DMS153 (cell line): ENCODE results near the gene DAPK2.
"Not testable (repeated sequence)": the region's sequence is repeated elsewhere in the genome, so short reads cannot be mapped to it uniquely, and the experiment has no call there.

Experiments
- DNase-seq: peaks from one replicate; lab custom pipeline; 2025; lab: John Stamatoyannopoulos, UW

Gene DAPK2

DNA sequence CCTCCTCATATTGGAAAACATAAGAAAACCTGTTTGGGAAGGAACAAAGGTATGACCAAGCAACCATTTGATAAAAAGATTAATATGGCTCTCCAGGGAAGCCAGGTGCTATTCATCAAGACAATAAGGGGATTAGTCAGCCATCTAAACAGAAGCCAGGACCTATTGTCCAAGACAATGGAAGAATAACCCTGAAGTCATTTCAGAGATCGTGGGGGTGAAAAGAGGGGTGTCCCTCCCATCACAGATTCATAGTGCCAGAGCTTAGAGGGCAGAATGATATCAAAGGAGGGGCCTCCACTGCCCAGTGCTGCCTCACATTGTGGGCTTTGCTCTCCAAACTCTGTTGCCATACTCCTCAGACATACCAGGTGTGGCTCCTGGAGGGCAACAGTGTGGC lies 73.5 kb downstream of the DAPK2 start:
- peak; percentile 9 for DNase-seq

DNA sequence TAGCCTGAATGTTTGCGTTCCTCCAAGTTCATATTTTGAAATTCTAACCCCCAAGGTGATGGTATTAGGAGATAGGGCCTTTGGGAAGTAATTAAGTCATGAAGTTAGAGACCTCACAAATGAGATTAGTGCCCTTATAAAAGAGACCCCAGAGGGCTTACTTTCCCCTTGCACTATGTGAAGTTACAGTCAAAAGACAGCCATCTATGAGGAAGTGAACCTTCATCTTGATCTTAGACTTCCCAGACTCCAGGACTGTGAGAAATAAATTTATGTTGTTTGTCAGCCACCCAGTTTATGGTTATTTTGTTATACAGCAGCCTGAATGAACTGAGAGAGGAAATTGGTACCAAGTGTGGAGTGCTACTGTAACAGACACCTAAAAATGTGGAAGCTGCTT lies 74.4 kb downstream of the DAPK2 start:
- DNase-seq: no peak

DNA sequence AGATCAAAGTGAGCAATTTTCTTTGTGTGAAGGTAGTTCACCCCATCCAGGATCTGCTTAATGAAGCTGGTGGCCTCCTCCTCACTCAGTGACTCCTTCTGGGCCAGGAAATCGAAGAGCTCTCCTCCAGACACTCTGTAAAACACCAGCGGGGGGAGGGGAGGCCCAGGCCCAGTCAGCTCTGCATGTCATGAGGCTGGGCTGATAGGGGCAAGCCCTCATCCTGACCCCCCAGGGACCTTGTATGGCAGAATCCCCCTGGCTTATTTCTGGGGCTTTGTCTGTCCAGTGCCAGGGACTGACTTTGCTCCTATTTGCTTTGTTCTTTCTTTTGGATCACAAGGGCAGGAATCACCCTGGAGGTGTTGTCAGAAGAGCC lies 74.9 kb downstream of the DAPK2 start:
- DNase-seq: no peak

DNA sequence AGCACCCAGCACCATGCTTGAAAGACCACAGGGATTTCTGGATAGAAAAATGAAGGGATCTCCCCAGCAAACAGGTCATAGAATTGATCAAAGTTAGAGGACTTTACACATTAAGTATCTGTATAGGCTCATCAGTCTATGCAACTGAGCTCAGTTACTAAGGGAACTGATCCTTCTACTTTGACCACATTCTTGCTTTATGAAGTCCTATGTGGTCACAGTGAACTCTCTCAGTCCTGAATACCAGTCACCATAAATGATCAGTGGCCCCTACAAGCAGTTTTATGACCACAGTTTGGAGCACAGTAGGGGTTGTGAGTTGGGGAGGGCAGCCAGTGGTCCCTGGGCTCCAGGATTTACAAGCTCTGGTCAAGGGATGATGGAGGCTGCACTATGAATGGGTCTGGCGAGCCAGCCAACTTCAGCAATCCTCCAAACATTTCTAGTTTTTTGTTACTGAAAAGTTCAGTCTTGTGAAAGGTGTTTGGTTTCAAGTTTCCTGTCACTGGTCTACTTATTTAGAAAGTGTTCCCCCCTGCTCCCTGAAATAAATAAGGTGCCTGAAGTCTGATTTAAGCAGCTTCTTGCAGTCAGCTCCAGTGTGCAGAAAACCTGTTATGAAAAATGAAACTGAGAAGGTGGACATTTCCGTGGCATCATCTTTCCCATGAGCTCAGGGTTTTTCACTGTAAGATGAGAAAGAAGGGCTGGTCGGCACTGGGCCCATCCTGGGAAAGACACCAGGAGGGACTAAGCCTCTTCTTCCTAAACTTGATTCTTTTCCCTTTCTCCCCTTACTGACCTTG lies 75.5 kb downstream of the DAPK2 start:
- no peak for DNase-seq

DNA sequence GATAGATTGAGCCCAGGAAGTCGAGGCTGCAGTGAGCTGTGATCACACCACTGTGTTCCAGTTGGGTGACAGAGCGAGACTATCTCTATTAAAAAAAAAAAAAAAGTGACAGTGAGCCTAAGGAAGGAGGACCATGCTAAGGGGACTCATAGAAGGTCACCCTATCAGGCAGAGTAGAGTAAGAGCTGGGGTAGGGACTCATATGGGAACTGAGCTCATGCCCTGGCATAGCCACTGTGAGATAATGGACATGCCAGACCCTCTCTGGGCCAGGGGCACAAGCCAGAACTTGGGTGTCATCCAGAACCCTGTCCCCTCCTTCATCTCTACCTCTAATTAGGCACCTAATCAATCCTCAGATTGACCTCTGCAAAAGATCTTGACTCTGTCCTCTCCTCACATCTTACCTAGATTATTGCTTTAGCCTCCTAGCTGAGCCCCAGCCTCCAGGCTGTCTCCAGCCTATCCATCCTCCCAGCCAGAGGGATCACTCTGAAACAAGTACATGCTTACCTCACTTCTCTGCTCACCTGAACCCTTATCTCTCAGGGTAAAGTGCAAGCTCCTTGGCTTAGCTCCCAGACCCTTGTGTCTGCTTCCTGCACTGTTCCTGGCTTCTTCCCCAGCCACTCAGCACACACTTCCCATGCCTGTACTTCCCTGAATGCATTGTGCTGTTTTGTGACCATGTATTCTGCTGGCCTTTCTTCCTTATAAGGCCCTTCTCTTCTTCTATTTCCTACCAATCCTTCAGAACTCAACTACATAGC lies 76.4 kb downstream of the DAPK2 start:
- DNase-seq: peak; percentile 11

DNA sequence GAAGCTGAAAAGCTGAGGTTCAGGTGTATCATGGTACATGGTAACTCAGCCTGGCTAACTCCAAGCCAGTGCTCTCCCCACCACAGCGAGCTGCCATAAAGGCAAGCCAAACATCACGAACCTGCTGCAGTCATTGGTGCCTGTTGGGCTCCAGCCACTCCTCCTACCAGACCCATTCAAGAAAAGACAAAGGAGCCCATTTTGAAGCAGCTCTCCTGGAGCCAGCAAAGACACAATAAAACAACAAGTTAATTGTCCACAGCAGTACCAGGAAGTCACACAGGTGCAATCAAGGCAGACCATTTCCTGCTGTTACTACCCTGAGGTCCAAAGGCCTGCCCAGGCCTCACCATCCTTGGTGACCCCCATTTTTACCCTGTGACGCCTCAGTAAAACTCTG lies 77.6 kb downstream of the DAPK2 start:
- DNase-seq: peak; percentile 48

DNA sequence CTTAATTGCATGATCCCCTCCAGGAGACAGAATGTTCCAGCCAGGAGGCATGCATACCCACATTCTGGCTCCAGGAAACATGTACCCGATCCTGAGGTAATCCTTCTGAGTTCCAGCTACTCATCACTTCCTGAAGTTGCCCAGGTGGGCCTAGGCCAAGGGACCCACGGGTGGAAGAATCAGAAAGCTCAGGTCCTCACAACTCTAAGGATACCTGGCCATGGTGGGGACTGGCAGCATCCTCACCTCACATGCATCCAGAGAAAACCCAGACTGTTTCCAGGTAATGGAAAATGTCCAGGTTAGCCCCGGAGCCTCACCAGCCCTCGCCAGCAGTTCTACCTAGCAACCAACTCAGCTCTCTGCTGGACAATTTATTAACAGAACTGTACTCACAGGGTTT lies 78.2 kb downstream of the DAPK2 start:
- DNase-seq: no peak

DNA sequence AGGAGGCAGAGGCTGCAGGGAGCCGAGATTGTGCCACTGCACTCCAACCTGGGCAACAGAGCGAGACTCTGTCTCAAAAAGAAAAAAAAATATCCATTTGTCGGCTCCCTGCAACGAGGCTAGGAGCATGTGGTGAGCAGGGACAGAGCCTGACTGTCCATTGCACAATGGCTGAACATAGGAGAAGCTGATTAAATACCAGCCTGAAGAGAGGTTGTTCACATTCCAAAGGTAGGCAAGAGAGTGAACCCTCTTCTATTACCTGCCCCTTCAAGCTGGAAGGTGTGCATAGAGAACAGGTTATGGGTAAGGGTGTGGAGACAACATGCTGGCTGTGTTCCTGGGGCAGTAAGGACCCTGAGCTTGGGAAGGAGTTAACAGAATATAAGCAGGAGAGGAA lies 78.7 kb downstream of the DAPK2 start:
- no peak for DNase-seq

DNA sequence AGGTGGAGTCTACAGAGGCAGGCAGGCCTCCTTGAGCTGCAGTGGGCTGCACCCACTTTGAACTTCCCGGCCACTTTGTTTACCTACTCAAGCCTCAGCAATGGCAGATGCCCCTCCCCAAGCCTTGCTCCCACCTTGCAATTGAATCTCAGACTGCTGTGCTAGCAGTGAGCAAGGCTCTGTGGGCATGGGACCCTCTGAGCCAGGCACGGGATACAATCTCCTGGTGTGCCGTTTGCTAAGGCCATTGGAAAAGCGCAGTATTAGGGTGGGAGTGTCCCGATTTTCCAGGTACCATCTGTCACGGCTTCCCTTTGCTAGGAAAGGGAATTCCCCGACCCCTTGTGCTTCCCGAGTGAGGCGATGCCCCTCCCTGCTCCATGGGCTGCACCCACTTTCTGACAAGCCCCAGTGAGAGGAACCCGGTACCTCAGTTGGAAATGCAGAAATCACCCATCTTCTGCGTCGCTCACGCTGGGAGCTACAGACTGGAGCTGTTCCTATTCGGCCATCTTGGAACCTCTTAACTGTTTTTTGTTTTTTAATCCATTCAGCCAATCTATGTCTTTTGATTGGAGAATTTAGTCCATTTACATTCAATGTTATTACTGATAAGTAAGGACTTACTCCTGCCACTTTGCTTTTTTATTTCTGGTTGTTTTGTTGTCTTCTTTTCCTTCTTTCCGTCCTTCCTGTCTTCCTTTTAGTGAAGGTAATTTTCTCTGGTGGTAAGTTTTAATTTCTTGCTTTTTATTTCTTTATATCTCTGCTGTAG lies 83.2 kb downstream of the DAPK2 start:
- not testable (repeated sequence) for DNase-seq

DNA sequence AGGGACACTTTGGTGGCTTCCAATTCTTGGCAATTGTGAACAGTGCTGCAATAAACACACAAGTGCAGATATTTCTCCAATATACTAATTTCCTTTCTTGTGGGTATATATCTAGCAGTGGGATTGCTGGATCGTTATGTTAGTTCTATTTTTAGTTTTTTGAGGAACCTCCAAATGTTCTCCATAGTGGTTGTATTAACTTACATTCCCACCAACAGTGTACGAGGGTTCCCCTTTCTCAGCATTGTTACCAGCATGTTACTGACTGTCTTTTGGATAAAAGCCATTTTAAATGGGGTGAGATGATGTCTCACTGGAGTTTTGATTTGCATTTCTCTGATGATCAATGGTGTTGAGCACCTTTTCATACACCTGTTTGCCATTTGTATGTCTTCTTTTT lies 92.8 kb downstream of the DAPK2 start:
- DNase-seq: no peak

DNA sequence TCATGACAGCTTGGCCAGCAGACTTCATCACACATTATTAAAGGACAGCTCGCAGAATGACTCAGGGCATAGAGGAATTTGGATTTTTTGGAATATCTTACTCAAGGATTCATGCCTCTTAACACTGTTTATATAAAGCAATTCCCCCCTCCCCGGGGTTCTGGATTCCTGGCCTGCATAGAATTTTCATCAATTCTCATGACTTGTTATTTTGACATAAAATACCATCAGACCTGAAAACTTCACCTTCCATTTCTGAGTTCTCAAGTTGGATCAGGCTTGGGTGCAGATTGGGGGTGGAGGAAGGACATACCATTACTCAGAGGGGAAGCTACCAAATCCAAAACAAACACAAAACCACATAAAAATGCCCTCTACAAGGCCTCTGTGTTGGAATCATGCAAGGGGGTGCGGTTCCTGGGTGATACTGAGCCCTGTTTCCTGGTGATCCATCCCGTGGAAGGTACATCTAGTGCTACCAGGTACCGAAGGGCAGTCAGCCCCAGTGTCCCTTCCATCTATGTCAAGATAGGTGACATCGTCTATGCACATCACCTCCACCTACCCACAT lies 95.3 kb downstream of the DAPK2 start:
- DNase-seq: no peak

DNA sequence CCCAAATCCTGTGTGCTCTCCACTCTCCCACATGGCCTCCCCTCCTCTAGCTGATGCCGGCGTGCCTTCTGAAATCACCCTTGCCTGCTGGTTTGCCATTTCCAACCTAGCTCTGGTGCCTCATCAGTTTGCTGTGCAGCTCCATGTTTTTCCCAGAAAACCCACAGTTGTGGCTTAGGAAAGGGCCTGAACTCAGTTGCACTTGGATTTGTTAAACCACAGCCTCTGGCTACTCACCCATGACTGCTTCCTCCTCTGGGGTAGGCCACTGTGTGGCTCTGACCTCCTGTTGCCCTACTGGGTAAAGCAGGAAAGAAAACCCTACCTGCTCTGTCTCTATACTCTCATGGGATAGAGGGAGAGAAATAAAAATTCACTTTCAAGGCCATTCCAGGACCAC lies 97.3 kb downstream of the DAPK2 start:
- no peak for DNase-seq

DNA sequence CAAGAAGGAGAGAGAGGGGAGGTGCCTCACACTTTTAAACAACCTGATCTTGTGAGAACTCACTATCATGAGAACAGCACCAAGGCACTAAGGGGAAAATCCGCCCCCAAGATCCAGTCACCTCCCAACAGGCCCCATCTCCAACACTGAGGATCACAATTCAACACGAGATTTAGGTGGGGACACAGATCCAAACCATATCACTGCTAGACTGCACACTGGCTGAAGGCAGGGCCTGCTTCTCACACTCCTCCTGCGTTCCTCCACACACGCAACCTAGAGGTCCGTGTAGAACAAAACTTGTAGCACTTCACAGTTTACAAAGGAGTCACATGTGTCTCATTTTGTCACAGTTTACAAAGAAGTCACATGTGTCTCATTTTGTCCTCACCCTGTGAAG lies 97.8 kb downstream of the DAPK2 start:
- no peak for DNase-seq

DNA sequence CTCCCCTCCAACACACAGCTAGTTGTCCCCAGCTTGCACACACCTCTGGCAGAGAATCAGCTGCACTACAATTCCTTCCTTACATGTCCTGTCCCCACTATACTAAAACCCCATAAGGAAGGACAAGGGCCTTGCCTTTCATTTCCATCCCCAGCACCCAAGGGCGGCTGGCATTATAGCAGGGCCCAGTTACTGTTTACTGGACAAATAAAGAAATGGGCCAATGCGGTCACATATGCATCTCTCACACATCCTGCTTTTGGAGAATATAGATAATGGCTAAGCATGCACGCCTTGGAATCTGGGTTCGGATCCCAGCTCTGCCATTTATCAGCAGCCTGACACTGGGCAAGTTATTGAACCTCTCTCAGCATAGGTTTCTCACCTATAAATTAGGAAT lies 99.1 kb downstream of the DAPK2 start:
- no peak for DNase-seq

DNA sequence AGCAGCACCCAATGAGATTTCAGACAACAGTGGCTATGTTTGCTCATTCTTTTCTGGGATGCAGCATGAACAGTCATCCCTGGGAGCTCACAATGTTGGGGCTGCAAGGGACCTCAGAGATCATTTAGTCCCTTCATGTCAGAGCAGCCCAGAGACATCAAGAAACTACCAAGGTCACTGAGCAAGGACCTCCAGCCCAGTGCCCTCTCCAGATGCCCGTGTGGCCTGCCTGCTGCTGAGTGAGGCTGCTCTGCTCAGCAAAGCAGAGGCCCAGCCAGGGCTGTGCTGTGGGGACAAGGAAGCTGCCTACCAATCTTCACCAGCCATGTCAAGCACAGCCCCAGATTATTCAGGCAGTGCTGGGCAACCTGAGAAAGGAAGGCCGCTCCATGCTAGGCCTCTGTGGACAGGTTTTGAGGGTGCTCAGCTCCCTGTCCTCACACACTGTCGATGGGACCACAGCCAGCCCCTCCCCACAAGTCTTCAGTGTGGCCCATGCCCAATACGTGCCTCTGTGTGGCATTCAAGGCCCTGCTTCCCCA lies 99.7 kb downstream of the DAPK2 start:
- no peak for DNase-seq

DNA sequence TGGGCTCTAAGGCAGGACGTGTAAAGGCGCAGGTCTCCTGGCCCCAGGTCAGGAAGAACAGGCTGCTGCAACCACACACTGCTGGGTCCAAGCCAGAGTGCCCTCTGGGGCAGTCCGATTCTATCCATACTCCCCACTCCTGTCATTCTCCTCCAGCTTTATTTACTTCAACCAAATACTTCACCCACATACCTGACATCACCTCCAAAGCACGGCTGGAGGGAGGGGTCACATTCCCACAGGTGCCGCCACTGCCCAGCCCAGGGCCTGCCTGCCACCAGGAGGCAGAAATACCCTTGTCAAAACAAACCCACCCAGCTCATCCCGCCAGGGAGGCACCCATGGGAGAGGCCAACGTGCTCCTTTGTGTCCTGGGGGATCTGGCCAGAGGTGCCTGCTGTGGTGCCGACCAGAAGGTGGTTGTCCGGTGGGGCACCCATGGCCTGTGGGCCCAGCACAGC lies 100.4 kb downstream of the DAPK2 start:
- no peak for DNase-seq

DNA sequence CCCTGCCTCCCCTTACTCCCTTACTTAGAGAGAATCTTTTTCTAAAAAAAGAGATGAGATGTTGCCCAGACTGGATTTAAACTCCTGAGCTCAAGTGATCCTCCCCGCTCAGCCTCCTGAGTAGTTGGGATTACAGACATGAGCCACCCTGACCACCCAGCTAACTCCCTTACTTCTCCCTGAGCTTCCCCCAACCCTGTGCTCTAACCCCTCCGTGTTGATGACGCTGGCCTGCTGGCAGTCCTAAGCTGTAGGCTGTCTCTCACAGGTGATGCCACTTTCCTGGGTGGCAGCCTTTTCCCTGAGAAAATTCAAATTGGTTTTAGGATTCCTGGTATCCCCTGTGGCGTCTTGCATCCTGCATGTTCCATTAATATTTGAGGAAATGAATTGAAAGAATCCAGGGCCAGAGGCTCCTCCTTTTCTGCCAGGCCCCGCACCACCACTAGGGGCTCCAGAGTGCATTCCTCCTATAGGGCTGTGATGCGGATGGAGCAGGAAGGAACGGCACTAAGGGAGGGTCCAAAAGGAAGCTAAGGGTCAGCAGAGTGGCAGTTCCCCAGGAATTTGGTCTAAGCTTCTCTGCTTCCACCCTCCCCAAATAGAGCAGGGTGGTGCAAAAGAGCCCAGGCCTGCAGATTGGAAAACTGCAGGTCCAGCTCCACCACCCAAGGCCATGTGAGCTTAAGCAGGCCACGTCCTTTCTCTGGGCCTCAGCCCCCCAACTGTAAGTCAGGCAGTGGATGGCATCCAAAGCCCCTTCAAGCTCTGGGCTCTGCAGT lies 101.1 kb downstream of the DAPK2 start:
- DNase-seq: peak; percentile 27

DNA sequence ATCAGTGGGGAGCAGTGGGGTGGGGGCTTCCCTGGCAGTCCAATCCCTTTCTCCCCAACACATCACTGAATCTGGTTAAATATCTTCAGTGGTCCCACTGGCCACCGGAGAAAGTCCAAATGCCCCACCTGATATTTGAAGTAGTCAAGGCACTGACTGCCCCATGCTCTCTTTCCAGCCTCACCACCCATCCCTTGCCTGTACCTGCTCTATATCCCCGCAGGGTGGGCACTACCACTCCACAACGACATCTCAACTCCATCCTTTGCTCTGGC lies 101.7 kb downstream of the DAPK2 start:
- no peak for DNase-seq

DNA sequence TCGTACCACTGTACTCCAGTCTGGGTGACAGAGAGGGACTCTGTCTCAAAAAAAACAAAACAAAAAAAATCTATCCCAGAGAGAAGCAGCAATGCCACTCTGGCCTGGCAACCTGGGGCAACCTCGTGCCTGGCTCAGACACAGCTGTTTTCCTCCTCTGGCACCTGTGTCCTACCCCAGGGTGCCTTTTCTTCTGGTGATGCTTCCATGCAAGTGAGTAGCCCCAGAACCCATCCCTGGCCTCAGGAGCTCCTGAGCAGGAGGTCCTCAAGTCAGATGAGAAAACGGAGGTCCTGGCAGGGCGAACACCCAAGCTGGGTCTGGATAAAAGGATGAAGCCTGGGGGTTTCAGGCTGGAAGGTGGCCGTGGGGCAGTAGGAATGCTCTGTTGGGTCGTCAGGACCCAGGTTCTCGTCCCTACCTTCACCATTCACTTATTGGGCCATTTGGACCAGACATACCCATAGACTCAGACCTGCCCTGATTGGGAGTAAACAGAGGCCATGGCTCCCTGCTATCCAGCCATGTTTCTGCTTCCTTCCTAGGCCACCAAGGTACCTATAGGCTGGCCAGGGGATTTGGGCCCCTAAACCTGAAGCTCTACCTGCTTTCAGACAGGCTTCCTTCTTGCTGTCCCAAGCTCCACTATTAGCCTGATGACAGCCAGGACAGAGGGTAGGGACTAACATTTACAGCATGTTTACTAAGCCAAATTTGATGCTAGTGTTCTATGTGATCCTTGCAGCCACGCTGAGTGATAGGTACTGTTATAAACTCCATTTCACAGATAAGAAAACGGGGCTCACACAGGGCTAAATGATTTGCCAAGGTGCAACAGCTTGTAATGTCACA lies 102.2 kb downstream of the DAPK2 start:
- no peak for DNase-seq

DNA sequence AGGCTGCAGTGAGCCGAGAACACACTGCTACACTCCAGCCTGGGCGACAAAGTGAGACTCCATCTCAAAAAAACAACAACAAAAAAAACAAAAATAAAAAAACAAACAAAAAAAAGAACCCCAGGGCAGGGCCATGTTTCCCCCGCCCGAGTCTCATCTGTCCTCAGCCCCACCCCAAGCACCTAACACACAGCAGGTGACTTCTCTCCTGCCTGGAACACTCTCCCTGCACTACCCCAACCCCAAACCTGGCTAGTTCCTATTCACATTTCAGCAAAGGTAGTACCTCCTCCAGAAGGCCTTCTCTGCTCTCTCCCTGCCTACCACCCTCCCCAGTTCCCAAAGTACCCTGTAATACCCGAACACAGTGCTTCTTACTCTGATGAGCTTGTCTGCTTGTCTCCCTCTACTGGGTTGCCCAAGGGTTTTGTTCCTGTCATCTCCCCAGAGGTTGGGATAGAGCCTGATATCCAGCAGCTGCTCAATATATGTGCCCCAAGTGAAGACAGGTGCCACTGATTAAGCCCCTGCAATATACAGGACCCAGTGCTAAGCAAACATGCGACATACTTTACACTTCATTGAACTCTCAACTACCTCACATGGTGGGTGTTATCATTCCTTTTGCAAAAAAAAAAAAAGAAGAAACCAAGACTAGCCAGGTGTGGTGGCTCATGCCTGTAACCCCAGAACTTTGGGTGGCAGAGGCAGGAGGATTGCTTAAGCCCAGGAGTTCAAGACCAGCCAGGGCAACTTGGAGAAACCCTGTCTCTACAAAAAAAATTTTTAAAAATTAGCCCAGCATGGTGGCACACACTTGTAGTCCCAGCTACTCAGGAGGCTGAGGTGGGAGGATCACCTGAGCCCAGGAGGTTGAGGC lies 103.6 kb downstream of the DAPK2 start:
- no peak for DNase-seq
